Measurements from ENCODE around the gene ZSCAN5A. TPM values are rescaled to one million over a fixed set of nuclear protein-coding genes. Genes with fewer than 3 reads are reported as not detected.

Gene ZSCAN5A
- total RNA-seq, 1 donor from 2014 or later: 6.6 TPM

DNA sequence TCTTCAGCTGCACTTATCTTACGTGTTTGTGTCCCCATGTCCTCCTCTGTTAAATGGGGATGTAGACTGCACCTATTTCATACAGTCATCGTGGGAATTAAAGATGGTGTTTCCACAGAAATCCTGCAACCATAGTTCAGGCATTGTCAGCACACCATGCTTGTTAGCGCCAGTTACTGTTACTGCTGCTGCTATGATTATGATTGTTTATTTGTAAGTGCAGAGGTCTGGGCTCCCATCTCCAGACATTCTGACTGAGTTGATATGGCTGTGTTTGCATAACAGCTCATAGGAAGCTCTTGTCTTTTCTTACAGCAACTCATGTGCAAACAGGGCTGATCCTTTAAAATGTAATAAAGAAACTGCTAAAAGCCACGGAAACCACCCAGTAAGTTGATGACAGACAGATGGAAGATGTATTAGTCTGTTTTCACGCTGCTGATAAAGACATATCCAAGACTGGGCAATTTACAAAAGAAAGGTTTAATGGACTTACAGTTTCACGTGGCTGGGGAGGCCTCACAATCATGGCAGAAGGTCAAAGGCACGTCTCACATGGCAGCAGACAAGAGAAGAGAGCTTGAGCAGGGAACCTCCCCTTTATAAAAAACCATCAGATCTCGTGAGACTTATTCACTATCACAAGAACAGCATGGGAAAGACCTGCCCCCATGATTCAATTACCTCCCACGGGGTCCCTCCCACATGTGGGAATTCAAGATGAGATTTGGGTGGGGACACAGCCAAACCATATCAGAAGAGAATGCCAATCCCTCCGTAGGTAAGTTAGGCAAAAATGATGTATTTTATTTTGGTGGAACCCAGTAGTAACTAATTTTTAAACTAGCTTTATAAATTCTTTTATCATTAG, 1.6 kb downstream of the ZSCAN5A start:
- H4K20me1 ChIP-seq (ENCODE audit: insufficient read depth, low read length): peaks cover 4% of the 10 kb centered on the region
- H3K27ac Mint-ChIP-seq (ENCODE audit: unreplicated experiment): peak overlapping the region; percentile 35
- H3K4me3 Mint-ChIP-seq (ENCODE audit: unreplicated experiment): peak overlapping the region; percentile 64
- H3K27ac ChIP-seq (ENCODE audit: low read depth, low read length): no peak overlapping the region
- DNase-seq (ENCODE audit: low read depth): no peak
- peaks cover 2% of the 10 kb centered on the region for H3K36me3 Mint-ChIP-seq (ENCODE audit: low read depth, unreplicated experiment)
- H3K79me2 ChIP-seq (ENCODE audit: insufficient read depth, low read length): peaks cover 8% of the 10 kb centered on the region
- H3K4me3 ChIP-seq (ENCODE audit: insufficient read depth, low read depth, low read length): no peak overlapping the region
- H3K9me3 Mint-ChIP-seq (ENCODE audit: unreplicated experiment): no peaks in the 10 kb centered on the region
- FAIRE-seq: no peak
- TF ChIP-seq EZH2 (IDR thresholded peaks at IDR 0.05; ENCODE audit: insufficient read depth, low read length) (no peak), CTCF (IDR thresholded peaks at IDR 0.05; ENCODE audit: insufficient read depth, low read depth, low read length) (no peak)
- peaks cover 3% of the 10 kb centered on the region for H3K36me3 ChIP-seq (ENCODE audit: insufficient read depth, low read length)
- H3K4me2 ChIP-seq (ENCODE audit: low read length): peak overlapping the region; percentile 92
- H3K9ac ChIP-seq (ENCODE audit: low read length): no peak overlapping the region
- H2AFZ ChIP-seq (ENCODE audit: low read depth, low read length): no peak overlapping the region
- H3K9me3 ChIP-seq (ENCODE audit: insufficient read depth, low read depth, low read length): no peaks in the 10 kb centered on the region
- no peaks in the 10 kb centered on the region for H3K27me3 Mint-ChIP-seq (ENCODE audit: low read depth, unreplicated experiment)
- H3K4me1 ChIP-seq (ENCODE audit: insufficient read depth, low read length): peaks cover 5% of the 10 kb centered on the region
- H3K4me1 Mint-ChIP-seq (ENCODE audit: low read depth, unreplicated experiment): no peaks in the 10 kb centered on the region
- H3K27me3 ChIP-seq (ENCODE audit: insufficient read depth, low read length): no peaks in the 10 kb centered on the region

- Histone ChIP-seq H3K4me2 (ENCODE audit: low read length) (no peak overlapping the region), H3K27me3 (ENCODE audit: insufficient read depth, low read length) (no peaks in the 10 kb centered on the region), H3K27ac (ENCODE audit: low read depth, low read length) (no peak overlapping the region), H3K4me1 (ENCODE audit: insufficient read depth, low read length) (peaks cover 5% of the 10 kb centered on the region), H4K20me1 (ENCODE audit: insufficient read depth, low read length) (peaks cover 4% of the 10 kb centered on the region), H3K36me3 (ENCODE audit: insufficient read depth, low read length) (peaks cover 3% of the 10 kb centered on the region), H2AFZ (ENCODE audit: low read depth, low read length) (no peak overlapping the region), H3K9me3 (ENCODE audit: insufficient read depth, low read depth, low read length) (no peaks in the 10 kb centered on the region), H3K9ac (ENCODE audit: low read length) (no peak overlapping the region), H3K79me2 (ENCODE audit: insufficient read depth, low read length) (peaks cover 8% of the 10 kb centered on the region), H3K4me3 (ENCODE audit: insufficient read depth, low read depth, low read length) (no peak overlapping the region)
- FAIRE-seq: no peak
- Mint-ChIP-seq H3K9me3 (ENCODE audit: unreplicated experiment) (no peaks in the 10 kb centered on the region), H3K27me3 (ENCODE audit: low read depth, unreplicated experiment) (no peaks in the 10 kb centered on the region), H3K36me3 (ENCODE audit: low read depth, unreplicated experiment) (peaks cover 2% of the 10 kb centered on the region), H3K4me1 (ENCODE audit: low read depth, unreplicated experiment) (no peaks in the 10 kb centered on the region), H3K4me3 (ENCODE audit: unreplicated experiment) (no peak overlapping the region), H3K27ac (ENCODE audit: unreplicated experiment) (no peak overlapping the region)
- TF ChIP-seq CTCF (IDR thresholded peaks at IDR 0.05; ENCODE audit: insufficient read depth, low read depth, low read length): no peak
- no peak for TF ChIP-seq EZH2 (IDR thresholded peaks at IDR 0.05; ENCODE audit: insufficient read depth, low read length)
- DNase-seq (ENCODE audit: low read depth): no peak
Observed at GRCh38 chr19:56312342-56312741, 2.3 kb downstream of the ZSCAN5A start.

DNA sequence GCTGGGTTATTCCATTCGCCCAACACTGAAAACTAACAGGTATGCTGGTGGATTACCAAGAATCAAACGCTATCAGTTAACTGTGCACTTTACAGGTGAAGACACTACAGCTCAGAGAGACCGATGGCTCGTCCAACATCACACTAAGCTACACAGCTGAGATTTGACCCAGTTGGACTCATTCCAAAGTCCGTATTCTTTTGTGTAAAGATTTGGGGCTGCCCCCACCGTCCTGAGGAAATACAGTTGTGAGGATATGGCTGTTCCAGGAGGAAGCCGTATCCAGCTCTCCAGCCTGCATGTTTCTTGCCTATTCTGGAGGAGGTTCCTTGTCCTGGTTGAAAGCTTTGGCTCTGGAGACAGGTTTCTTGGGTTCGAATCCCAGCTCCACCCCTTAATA, 4.2 kb downstream of the ZSCAN5A start:
- H3K36me3 ChIP-seq (ENCODE audit: insufficient read depth, low read length): peaks cover 3% of the 10 kb centered on the region
- peaks cover 4% of the 10 kb centered on the region for H4K20me1 ChIP-seq (ENCODE audit: insufficient read depth, low read length)
- no peaks in the 10 kb centered on the region for H3K27me3 ChIP-seq (ENCODE audit: insufficient read depth, low read length)
- Mint-ChIP-seq H3K27me3 (ENCODE audit: low read depth, unreplicated experiment) (no peaks in the 10 kb centered on the region), H3K27ac (ENCODE audit: unreplicated experiment) (no peak overlapping the region), H3K36me3 (ENCODE audit: low read depth, unreplicated experiment) (peaks cover 5% of the 10 kb centered on the region), H3K9me3 (ENCODE audit: unreplicated experiment) (no peaks in the 10 kb centered on the region), H3K4me1 (ENCODE audit: low read depth, unreplicated experiment) (no peaks in the 10 kb centered on the region), H3K4me3 (ENCODE audit: unreplicated experiment) (no peak overlapping the region)
- DNase-seq (ENCODE audit: low read depth): no peak
- H3K27ac ChIP-seq (ENCODE audit: low read depth, low read length): no peak overlapping the region
- no peak overlapping the region for H3K4me2 ChIP-seq (ENCODE audit: low read length)
- no peak overlapping the region for H3K9ac ChIP-seq (ENCODE audit: low read length)
- peaks cover 8% of the 10 kb centered on the region for H3K79me2 ChIP-seq (ENCODE audit: insufficient read depth, low read length)
- H3K9me3 ChIP-seq (ENCODE audit: insufficient read depth, low read depth, low read length): no peaks in the 10 kb centered on the region
- peaks cover 1% of the 10 kb centered on the region for H3K4me1 ChIP-seq (ENCODE audit: insufficient read depth, low read length)
- no peak overlapping the region for H2AFZ ChIP-seq (ENCODE audit: low read depth, low read length)
- H3K4me3 ChIP-seq (ENCODE audit: insufficient read depth, low read depth, low read length): no peak overlapping the region
- no peak for FAIRE-seq
- TF ChIP-seq EZH2 (IDR thresholded peaks at IDR 0.05; ENCODE audit: insufficient read depth, low read length) (no peak), CTCF (IDR thresholded peaks at IDR 0.05; ENCODE audit: insufficient read depth, low read depth, low read length) (no peak)

Data from astrocyte (in vitro differentiated cells and primary cell).